K562 (cell line): ENCODE results near the gene TMEFF2.

ENCODE experiments used
- KLF13 ChIP-seq: fragments of 450-650 bp; IDR thresholded peaks from 2 replicates; pipeline ENCODE4 v1.6.1; 2016; ENCODE audit warnings: missing genetic modification characterization, low read depth, mild to moderate bottlenecking, missing compliant biosample characterization, moderate library complexity, borderline replicate concordance
- LCOR ChIP-seq: sonication (generic); formaldehyde crosslinking; IDR thresholded peaks from 2 replicates; pipeline ENCODE4 v1.8.0; 2022; ENCODE audit warnings: mild to moderate bottlenecking, missing genetic modification reagents
- POLR2AphosphoS5 ChIP-seq: IDR thresholded peaks from 2 replicates; pipeline ENCODE4 v1.6.1; 2011; ENCODE audit warnings: mild to moderate bottlenecking, low read depth, low read length, moderate library complexity; ENCODE audit not compliant: control insufficient read depth, insufficient read depth

- TF ChIP-seq KLF13 (tag), result no peak
- no peak for TF ChIP-seq LCOR
- no peak for TF ChIP-seq POLR2AphosphoS5
These were observed 285.9 kb downstream of the TMEFF2 start for GRCh38 chr2:191908874-191909273.
